ENCODE results near the gene MTARC2.

Gene MTARC2

GRCh38 chr1:220828179-220828490 is 80.0 kb downstream of the MTARC2 start:
- DNase-seq (ENCODE audit: low spot score), result no peak

DNA sequence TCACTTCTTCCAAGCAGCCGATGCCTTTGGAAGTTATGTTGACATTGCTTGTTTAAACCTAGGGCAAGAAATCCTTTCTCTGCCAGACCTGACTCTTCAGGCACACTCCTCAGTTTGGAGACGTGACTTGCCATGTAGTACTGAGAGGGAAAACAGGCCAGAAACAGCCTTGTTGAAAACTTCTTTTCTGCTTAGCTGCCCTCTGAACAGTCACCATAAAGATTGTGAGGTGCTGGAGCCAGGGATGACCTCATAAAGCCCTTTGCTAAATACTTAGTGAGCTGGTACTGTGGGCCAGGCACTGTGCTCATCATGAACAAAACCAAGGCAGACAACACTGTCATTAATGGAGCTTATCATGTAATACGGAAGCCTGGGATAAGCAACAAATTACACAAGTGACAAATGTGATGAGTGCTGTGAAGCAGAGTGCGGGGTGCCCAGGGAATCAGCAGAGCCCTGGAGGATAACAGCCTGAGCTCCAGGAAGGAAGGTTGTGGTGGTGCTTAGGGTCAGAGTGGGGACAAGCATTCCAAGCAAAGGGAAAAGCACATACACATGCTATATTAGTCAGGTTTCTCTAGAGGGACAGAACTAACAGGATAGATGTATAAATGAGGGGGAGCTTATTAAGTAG is 80.9 kb downstream of the MTARC2 start:
- DNase-seq (ENCODE audit: low spot score), result no peak

DNA sequence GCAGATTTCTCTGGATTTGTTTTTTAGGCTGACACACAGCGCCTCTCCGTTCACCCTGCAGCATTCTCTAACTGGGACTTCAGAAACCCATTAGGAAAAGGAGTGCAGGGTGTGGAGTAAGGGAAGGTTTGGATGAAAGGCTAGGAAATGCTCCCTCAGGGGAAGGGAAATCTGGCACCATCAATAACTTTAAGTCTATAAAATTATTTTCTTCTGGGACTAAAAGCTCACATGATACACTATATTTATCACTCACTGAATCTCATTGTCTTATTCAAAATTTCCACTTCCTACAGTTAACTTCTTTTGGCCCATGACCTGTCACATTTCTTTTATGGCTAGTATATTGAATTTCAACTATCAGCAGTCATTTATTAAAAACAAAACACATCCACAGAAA is 85.3 kb downstream of the MTARC2 start:
- DNase-seq (ENCODE audit: low spot score), result no peak

Measured in germinal center (tissue), 1 donor.